C4-2B (cell line): ENCODE results near the gene KAZN.

Experiments used
- H3K27ac ChIP-seq: fragments of 450-650 bp; 2 replicates; pipeline ENCODE4 v1.5.1; 2017
- ZFX ChIP-seq: fragments of 450-650 bp; IDR thresholded peaks from 2 replicates; pipeline ENCODE4 v1.6.1; 2017
- TF ChIP-seq, protein P1 (sequence below): fragments of 450-650 bp; conservative IDR thresholded peaks from 2 replicates; pipeline ENCODE4 v1.5.1; 2017; ENCODE audit warnings: mild to moderate bottlenecking

The KAZN gene

DNA sequence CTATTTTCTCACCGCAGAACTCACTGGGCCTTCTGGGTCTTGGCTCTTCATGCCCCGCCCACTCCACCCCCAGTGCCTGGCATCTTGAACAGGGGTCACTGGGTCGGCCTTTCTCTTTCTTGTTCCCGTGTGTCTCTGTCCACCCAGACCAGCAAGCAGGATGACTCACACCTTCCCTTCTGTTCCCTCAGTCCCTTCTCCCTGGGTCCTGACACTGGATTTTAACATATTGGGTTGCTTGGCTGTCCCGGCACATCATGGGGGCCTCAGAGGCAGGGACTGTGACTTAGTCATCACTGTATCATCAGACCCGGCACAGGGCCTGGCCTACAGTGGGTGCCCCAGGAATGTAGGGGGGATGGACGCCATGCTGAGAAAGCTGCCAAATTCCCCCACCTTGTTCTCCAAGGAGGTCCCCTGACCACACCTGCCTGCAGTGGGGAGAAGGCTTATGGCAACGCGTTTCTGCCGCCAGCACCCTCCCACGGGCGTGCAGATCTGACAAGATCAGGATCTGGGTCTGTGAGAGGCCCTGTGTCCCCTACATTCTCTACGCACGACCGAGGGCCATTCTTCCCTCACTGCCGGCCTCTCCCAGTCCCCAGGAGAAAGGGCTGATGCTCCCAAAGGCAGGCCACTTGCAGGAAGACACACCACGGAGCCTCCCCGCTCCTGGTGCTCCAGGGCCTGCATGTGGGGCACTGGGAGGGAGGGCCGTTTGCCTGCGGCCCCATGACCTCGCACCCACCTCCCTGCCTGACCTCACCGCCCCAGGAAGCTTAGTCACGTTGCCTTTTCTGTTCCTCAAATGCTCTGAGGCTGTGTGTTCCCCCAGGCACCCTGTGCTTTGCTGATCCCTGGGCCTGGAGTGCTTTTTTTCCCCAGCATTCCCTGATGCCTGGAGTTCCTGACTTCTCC lies 397.9 kb downstream of the KAZN start:
- H3K27ac ChIP-seq, result no peak overlapping the region
- TF ChIP-seq, protein P1, sequence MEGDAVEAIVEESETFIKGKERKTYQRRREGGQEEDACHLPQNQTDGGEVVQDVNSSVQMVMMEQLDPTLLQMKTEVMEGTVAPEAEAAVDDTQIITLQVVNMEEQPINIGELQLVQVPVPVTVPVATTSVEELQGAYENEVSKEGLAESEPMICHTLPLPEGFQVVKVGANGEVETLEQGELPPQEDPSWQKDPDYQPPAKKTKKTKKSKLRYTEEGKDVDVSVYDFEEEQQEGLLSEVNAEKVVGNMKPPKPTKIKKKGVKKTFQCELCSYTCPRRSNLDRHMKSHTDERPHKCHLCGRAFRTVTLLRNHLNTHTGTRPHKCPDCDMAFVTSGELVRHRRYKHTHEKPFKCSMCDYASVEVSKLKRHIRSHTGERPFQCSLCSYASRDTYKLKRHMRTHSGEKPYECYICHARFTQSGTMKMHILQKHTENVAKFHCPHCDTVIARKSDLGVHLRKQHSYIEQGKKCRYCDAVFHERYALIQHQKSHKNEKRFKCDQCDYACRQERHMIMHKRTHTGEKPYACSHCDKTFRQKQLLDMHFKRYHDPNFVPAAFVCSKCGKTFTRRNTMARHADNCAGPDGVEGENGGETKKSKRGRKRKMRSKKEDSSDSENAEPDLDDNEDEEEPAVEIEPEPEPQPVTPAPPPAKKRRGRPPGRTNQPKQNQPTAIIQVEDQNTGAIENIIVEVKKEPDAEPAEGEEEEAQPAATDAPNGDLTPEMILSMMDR, result no peak
- no peak for TF ChIP-seq ZFX

DNA sequence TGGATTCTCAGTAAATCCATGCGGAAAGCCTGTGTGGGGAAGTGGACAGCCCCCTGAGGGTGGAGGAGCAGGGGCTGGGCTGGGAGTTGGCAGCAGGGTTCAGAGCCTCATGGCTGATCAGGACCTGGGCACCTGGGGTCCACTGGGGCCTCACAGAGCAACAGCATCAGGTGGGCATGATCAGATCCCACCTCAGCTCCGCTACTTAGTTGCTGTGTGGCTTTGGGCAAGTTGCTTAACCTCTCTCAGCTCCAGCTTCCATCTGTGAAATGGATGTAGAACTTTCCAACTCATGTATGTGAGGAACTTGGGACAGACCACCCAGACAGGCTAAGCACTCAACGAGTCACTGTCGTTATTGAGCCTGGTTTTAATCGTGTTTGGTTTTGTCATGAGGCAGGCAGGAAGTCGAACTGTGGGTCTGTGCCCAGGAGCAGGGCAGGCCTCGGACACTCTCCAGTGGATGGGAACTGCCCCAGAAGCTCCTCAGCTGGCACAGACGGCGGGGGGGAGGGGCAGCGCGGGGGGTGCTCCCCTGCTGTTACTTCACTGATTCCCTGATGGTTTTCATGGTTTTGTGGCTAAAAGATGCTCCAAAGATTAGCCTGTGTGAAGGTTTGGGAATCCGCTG lies 399.3 kb downstream of the KAZN start:
- TF ChIP-seq, protein P1, result no peak
- TF ChIP-seq ZFX, result no peak
- H3K27ac ChIP-seq, result no peak overlapping the region

DNA sequence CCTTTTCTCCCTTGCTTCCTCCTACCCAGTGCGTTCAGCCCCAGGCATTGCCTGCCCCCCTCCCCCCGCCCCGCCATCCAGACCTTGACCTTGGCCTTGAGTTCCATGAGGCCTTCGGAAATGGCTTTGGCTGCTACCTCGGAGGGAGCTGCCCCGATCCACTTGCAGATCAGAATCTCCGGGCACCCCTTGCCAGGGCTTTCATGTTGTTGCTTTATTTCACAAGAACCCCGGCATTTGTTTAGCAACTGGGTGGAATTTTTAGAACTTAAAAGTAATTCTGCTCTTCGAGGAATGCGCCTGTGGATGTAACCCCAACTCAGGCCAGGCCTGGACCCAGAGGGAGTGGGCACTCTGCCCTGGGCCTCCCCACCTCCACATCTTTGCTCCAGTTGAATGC lies 401.0 kb downstream of the KAZN start:
- no peak overlapping the region for H3K27ac ChIP-seq
- no peak for TF ChIP-seq ZFX
- TF ChIP-seq, protein P1, result no peak

DNA sequence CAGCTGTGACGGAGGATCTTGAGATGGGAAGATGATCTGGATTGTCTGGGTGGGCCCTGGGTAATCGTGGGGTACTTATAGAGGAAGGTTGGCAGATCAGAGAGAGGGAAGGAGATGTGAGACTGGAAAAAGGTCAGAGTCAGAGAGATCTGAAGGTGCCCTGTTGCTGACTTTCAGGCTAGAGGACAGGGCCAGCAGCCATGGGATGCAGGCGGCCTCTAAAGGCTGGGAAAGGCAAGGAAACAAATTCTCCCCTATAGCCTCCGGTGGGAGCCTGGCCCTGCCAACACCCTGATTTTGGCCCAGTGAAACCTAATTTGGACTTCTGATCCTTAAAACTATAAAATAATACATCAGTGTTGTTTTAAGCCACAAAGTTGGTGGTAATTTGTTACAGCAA lies 401.5 kb downstream of the KAZN start:
- TF ChIP-seq, protein P1, result no peak
- no peak for TF ChIP-seq ZFX
- H3K27ac ChIP-seq, result no peak overlapping the region

DNA sequence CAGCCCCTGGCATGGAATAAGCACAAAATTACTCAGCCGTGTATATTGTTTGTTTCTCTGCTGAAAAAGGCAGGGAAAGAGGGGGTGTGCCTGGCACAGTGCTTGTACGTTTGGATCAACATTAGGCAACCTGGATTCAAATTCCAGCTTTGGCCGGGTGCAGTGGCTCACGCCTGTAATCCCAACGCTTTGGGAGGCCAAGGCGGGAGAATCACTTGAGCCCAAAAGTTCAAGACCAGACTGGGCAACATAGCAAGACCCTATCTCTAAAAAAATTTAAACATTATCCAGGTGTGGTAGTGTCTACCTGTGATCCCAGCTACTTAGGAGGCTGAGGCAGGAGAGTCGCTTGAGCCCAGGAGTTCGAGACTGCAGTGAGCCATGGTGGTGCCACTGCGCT lies 402.2 kb downstream of the KAZN start:
- TF ChIP-seq ZFX, result no peak
- TF ChIP-seq, protein P1, result no peak
- no peak overlapping the region for H3K27ac ChIP-seq

DNA sequence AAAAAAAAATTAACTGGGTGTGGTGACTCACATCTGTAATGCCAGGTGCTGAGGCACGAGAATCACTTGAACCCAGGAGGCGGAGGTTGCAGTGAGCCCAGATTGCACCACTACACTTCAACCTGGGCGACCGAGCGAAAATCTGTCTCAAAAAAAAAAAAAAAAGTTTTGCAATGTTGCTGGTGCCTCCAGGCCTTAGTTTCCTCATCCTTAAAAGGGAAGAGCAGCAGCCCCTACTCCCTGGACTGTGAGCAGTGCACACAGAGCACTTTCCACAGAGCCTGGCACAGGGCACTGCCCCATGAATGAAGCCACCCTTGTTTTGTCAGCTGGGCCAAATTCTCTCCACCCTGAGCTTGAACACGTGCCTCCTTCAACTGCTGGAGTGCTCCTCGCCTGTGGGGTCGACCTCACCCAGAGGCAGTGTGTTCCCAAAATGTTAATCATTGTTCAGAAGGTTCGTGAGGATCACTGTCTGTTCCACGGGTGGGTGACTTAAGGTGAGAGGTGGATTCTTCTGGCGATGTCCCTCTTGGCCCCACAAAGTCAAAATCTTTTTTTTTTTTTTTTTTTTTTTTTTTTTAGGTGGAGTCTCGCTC lies 402.9 kb downstream of the KAZN start:
- H3K27ac ChIP-seq, result no peak overlapping the region
- TF ChIP-seq ZFX, result no peak
- TF ChIP-seq, protein P1, result no peak

DNA sequence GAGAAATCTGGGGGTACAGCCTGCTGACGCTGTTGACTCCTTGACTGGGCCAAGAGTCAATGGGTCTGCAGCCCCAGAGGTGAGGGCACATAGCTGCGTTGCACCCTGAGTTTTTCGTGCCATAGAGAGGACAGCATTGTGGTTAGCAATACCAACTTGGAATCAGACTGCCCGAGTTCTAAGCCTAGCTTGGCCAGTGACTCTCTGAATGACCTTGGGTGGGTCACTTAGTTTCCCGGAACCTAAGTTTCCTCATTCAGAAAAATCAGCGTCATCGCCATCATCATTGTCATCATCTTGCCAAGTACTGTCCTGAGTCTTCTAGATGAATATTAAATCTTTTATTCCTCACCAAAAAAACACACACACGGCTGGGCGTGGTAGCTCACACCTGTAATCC lies 403.8 kb downstream of the KAZN start:
- H3K27ac ChIP-seq, result no peak overlapping the region
- TF ChIP-seq ZFX, result no peak
- TF ChIP-seq, protein P1, result no peak
